ENCODE results near the gene SVIL. TPM values are rescaled to one million over a fixed set of nuclear protein-coding genes. Genes with fewer than 3 reads are reported as not detected.

SVIL gene
- total RNA-seq, 2 donors from 2014 or later, result 92.9 to 524 TPM

DNA sequence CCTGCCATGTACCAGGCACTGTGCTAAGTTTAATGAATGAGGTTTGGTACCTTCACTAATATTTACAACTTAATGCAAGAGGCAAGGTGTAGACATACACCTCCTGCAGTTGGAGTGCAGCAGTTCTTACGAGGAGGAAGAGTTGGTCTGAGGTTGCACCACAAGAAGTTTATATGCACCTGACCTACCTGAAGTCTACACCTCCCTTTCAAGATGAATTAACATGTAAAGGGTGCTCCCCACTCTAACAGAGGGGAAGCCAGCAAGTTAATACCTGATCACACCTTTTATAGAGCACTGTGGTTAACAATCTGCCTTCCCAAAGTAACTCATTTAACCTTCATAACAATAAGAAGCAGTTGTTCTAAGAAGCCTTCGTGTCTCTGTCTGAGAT lies 225.9 kb downstream of the SVIL start:
- Histone ChIP-seq H3K27ac (peak overlapping the region; percentile 86 to 93), H3K4me1 (replicated peaks) (no peaks in the 10 kb centered on the region), H3K27me3 (replicated peaks; ENCODE audit: insufficient read depth) (no peaks in the 10 kb centered on the region), H3K36me3 (no peaks in the 10 kb centered on the region), H3K4me3 (peak overlapping the region; percentile 57 to 63), H3K9me3 (no peaks in the 10 kb centered on the region)
- DNase-seq (ENCODE audit: low spot score), result no peak
- TF ChIP-seq POLR2A (IDR thresholded peaks at IDR 0.05) (no peak), POLR2AphosphoS5 (IDR thresholded peaks at IDR 0.05) (no peak)
- TF ChIP-seq, protein P1, sequence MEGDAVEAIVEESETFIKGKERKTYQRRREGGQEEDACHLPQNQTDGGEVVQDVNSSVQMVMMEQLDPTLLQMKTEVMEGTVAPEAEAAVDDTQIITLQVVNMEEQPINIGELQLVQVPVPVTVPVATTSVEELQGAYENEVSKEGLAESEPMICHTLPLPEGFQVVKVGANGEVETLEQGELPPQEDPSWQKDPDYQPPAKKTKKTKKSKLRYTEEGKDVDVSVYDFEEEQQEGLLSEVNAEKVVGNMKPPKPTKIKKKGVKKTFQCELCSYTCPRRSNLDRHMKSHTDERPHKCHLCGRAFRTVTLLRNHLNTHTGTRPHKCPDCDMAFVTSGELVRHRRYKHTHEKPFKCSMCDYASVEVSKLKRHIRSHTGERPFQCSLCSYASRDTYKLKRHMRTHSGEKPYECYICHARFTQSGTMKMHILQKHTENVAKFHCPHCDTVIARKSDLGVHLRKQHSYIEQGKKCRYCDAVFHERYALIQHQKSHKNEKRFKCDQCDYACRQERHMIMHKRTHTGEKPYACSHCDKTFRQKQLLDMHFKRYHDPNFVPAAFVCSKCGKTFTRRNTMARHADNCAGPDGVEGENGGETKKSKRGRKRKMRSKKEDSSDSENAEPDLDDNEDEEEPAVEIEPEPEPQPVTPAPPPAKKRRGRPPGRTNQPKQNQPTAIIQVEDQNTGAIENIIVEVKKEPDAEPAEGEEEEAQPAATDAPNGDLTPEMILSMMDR (IDR thresholded peaks at IDR 0.05), result no peak
- intact Hi-C loops (cut with DNase I), result no loop called here
- 55% methylated on average over 2 of the region's 2 CpGs for WGBS

MicroRNA genes within 50 kb of the gene (microRNA counts, 767-probe panel; counts per million panel counts)
- microRNA hsa-miR-604, result 431 to 1,933 counts per million in 2 donors
- microRNA hsa-miR-938, result 1,597 to 2,335 counts per million in 2 donors

Small RNAs within 50 kb of the gene (microRNA-seq; reads per million reads assigned to microRNA genes)
- not detected for gene MIR604
- not detected for gene MIR938

Small RNAs within 50 kb of the gene (small RNA-seq; reads per million reads assigned to genes)
- gene MIR604 (0 reads per million in 2 donors), gene MIR938 (0 reads per million in 2 donors), gene RF00105 (0 reads per million in 2 donors)
